Daoy (cell line): ENCODE data around the gene THSD4. TPM values are rescaled to one million over a fixed set of nuclear protein-coding genes. Genes with fewer than 3 reads are reported as not detected.
A peak's percentile ranks its signal among the peaks of the same experiment; 100 is the strongest.
"Not testable (repeated sequence)": the region's sequence is repeated elsewhere in the genome, so short reads cannot be mapped to it uniquely, and the experiment has no call there.

Experiments used
- DNase-seq: peaks from one replicate; pipeline ENCODE4 v3.0.0-alpha.2; 2015; ENCODE audit warnings: low read depth
- total RNA-seq: library from RNA; depleted of rRNA; stranded (reverse); fragments of >200 nt; shearing (Covaris generic); gene quantifications from 2 replicates; pipeline ENCODE4 v1.2.3, GENCODE V29; 2014

The THSD4 gene
- total RNA-seq, 1 experiment from 2014 or later: 5.4 TPM

- DNase-seq: no peak
These were observed 310.1 kb downstream of the THSD4 start for GRCh38 chr15:71425388-71425787.

DNA sequence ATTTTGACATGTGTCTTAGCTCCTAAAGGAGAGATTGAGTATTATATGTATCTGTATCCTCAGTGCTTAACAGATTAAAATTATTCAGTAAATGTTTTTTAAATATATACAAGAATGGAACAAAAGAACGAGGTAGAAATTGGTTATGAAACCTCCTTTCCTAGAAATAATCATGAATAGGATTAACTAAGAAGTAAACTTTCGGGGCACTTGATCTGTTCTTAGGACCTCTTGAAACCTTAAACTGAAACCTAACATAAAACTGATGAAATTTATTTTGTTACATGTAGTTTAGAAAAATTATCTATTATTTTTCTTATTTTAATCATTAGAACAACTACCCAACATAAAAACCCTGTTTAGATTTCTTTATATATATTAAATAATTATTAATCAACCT lies 311.5 kb downstream of the THSD4 start:
- no peak for DNase-seq

- DNase-seq: no peak
These were observed 315.5 kb downstream of the THSD4 start for GRCh38 chr15:71430782-71431181.

GRCh38 chr15:71431343-71432336 lies 316.4 kb downstream of the THSD4 start:
- DNase-seq: no peak

DNA sequence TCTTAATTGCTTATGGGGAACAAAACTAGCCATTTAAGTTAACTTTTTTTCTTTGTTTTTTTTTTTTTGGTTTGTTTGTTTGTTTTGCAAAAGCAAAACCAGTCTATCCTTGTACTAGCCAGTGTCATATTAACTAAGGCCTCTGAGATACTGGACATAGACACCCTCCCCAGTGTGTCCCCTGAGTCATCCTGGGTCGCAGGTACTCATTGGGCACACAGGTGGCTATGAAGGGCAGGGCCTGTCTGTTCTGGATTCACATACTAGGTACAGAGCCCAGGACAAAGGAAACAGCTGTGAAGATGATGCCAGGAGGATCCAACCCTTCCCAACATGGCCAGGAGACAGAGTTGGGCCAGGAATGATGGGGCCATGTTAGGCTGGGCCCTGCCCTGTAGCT lies 318.1 kb downstream of the THSD4 start:
- no peak for DNase-seq

GRCh38 chr15:71434774-71435173 lies 319.5 kb downstream of the THSD4 start:
- DNase-seq: no peak

GRCh38 chr15:71435552-71435951 lies 320.3 kb downstream of the THSD4 start:
- DNase-seq: no peak

- no peak for DNase-seq
These were observed 321.6 kb downstream of the THSD4 start for GRCh38 chr15:71436854-71437253.

GRCh38 chr15:71437404-71437803 lies 322.1 kb downstream of the THSD4 start:
- no peak for DNase-seq

GRCh38 chr15:71437919-71438318 lies 322.6 kb downstream of the THSD4 start:
- DNase-seq: peak; percentile 13

DNA sequence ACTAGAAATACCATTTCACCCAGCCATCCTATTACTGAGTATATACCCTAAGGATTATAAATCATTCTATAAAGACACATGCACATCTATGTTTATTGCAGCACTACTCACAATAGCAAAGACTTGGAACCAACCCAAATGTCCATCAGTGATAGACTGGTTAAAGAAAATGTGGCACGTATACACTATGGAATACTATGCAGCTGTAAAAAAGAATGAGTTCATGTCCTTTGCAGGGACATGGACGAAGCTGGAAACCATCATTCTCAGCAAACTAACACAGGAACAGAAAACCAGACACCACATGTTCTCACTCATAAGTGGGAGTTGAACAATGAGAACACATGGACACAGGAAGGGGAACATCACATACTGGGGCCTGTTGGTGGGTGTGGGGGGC lies 324.2 kb downstream of the THSD4 start:
- not testable (repeated sequence) for DNase-seq

- DNase-seq: peak; percentile 35
These were observed 325.3 kb downstream of the THSD4 start for GRCh38 chr15:71440489-71441110.

GRCh38 chr15:71443538-71443937 lies 328.3 kb downstream of the THSD4 start:
- DNase-seq: peak; percentile 35

DNA sequence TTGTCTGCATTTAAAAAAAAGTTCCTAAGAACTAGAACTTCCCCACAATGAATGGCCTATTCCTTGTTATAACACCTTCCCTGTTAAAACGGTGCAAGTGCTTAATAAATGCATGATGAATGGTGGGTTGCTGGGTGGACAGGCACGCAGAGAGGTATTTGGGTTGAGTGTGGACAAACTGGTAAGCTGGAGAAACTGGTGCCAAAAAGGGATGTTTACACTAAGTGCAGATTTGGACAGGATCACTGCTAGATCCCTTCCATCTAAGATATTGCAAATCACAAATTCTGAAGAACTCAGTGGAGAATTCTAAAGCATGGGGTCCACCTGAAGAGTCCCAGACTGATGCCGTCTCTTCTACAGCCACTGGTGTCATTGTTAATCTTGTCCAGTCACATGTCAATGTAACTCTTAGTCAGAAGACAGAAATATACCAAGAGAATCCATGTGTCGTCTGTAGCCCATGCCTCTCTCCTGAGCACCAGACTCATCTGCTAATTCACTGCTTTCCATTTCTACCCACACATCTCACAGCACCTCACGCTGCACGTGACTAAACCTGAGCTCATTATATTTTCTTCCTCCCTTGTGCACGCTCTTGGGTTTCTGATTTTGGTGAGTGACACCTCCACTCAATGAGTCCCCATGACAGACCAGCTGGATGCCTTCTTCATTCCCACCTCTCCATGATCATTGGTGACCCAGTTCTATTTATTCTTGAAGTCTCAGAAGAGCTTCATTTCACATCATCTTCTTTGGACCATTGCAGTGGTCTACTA lies 328.9 kb downstream of the THSD4 start:
- DNase-seq: no peak

- no peak for DNase-seq
These were observed 329.8 kb downstream of the THSD4 start for GRCh38 chr15:71444866-71445590.

DNA sequence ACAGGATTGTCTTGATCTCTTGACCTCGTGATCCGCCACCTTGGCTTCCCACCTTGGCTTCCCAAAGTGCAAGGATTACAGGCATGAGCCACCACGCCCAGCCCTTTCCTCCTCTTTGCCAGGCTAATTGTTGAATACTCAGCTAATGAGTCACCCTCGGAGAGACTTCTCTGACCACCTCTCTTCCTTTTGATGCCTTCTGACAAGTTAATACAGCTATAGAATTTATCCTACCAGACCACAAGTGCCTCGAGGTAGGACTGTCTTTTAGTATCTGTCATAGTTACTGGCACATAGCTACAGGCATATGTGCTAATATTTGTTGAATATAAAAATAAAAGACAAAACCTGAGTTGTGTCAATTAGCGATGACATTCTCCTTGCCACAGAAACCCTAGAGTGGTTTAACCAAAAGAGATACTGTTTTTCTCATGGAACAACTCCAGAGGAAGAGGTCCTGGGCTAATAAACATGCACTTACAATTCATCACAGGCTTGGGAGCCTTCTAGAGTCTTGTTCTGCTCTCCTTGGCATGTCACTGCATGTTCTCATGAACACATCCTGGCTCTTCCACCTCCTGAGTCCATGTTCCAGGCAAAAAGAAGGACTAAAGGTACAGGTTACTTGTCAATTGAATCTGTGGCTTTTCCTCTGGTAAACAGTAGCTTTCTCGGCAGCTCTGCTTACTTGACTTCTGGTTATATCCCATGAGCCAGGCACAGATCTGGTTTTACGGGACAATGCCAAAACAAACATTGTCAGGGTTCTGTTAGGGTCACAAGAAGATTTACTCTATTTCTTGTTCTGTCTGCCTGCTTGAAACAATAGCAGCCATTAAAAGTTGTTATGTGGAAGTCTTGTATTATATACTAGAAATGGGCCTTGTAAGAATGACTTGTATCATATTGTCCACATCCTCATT lies 332.3 kb downstream of the THSD4 start:
- DNase-seq: peak; percentile 79

- peak; percentile 57 for DNase-seq
These were observed 333.4 kb downstream of the THSD4 start for GRCh38 chr15:71448688-71449114.

DNA sequence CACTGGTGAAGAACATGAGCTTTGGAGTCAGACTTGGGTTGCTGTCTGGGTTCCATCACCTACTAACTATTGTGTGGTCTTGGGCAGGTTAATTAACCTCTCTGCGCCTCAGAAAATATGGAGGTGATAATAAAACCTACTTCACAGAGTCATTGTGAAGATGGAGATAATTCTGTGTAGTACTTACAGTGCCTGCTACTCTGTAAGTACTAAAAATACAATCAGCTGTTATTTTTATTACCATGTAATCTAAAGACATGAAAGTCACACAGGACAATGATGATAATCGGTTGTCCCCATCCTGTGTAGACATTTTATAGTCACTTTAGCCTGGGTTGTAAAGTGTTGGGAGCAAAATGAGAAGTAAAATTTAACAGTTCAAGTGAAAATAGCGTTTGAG lies 334.1 kb downstream of the THSD4 start:
- DNase-seq: no peak

DNA sequence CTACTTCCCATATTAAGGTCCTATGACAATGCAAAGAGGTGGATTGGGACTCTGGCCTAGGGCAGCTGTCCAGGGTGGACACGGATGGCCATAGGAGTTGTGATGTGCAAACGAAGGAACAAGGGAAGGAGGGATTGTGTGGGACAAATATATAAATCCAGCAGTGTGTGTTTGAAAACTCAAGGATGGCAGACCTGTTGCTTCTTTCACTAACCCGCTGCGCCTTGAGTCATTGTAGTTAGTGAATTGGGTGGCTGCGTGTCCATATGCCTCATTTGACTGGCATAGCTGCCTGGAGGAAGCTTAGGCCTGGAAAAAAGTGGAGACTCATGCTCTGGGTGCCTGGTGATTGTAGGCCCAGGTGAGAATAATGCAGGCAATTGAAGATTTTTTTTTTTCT lies 334.7 kb downstream of the THSD4 start:
- no peak for DNase-seq

DNA sequence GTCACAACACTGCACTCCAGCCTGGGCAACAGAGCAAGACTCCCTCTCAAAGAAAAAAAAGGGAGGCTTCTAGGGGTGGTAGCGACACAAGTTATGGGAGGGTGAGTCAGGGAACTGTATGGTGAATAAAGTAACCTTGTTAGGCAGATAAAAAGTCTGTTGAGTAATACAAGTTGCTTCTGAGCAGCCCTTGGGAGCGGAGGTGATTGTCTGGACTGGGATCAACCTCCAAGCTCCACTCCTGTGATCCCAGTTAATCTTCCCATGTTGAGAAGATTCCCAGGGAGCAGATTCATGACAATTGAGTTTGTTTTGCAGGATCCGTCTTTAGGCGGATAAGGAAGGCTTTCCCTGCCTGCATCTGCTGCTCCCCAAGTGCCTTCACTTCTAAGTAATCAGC lies 335.9 kb downstream of the THSD4 start:
- no peak for DNase-seq
